BJ (cell line): ENCODE measurements around the gene STIM1. TPM values are rescaled to one million over a fixed set of nuclear protein-coding genes. Genes with fewer than 3 reads are reported as not detected.

Experiments used
- CTCF ChIA-PET: fragments of 350-600 bp; formaldehyde crosslinking; extraction: SDS; loops from one replicate; lab custom pipeline; 2021; ENCODE audit warnings: antibody characterized with exemption, inconsistent platforms; lab: Yijun Ruan, JAX
- POLR2A ChIA-PET: fragments of 300-600 bp; sonication (Branson Sonifier 250); formaldehyde crosslinking; extraction: SDS; loops from one replicate; lab custom pipeline; 2021; ENCODE audit warnings: antibody characterized with exemption; lab: Charles Lee
- DNase-seq: peaks from one replicate; pipeline ENCODE4 v3.0.0-alpha.2; 2011; ENCODE audit warnings: low read depth
- H3K27me3 ChIP-seq: 2 replicates; pipeline ENCODE4 v1.6.0; 2011; ENCODE audit warnings: low read length; ENCODE audit not compliant: control insufficient read depth, insufficient read depth
- H3K36me3 ChIP-seq: 2 replicates; pipeline ENCODE4 v1.5.1; 2011; ENCODE audit warnings: low read length; ENCODE audit not compliant: control insufficient read depth, insufficient read depth
- H3K4me3 ChIP-seq: 2 replicates; pipeline ENCODE4 v1.5.1; 2011; ENCODE audit warnings: low read depth, mild to moderate bottlenecking, control low read depth, low read length
- CTCF ChIP-seq: IDR thresholded peaks from 2 replicates; pipeline ENCODE4 v1.5.1; 2011; ENCODE audit warnings: low read depth, mild to moderate bottlenecking, control low read depth, inconsistent platforms, low read length, moderate library complexity; ENCODE audit not compliant: insufficient read depth
- polyA plus RNA-seq: library from polyadenylated mRNA; depleted of rRNA; stranded (reverse); fragments of >200 nt; gene quantifications from 2 replicates; pipeline ENCODE4 v1.2.3, GENCODE V29; 2011

The STIM1 gene
- polyA plus RNA-seq, 1 experiment, result 54.6 TPM

- H3K27me3 ChIP-seq, result no peaks in the 10 kb centered on the region
- no peak overlapping the region for H3K4me3 ChIP-seq
- no peak for DNase-seq
- POLR2A ChIA-PET, result no interaction called here
- no peak for TF ChIP-seq CTCF
- CTCF ChIA-PET, result no interaction called here
- H3K36me3 ChIP-seq, result peaks cover 17% of the 10 kb centered on the region
Measured at GRCh38 chr11:3830088-3830487, 25.4 kb upstream of the STIM1 start.

- Histone ChIP-seq H3K36me3 (peaks cover 15% of the 10 kb centered on the region), H3K4me3 (no peak overlapping the region), H3K27me3 (no peaks in the 10 kb centered on the region)
- no peak for TF ChIP-seq CTCF
- ChIA-PET POLR2A (no interaction called here), CTCF (interaction anchor here (0.7 to 1.1 kb wide), 3 partner anchors 14 to 111 kb away, joined by 3 to 5 read pairs (median 3); no protein-coding TSS in a partner anchor)
- no peak for DNase-seq
Measured at GRCh38 chr11:3830730-3831129, 24.7 kb upstream of the STIM1 start.

- CTCF ChIA-PET, result interaction anchor here (1.0 to 1.2 kb wide), 3 partner anchors 14 to 24 kb away, joined by 3 to 5 read pairs (median 4); no protein-coding TSS in a partner anchor
- no peak for TF ChIP-seq CTCF
- no peak overlapping the region for H3K4me3 ChIP-seq
- H3K36me3 ChIP-seq, result peaks cover 17% of the 10 kb centered on the region
- POLR2A ChIA-PET, result no interaction called here
- no peak for DNase-seq
- no peaks in the 10 kb centered on the region for H3K27me3 ChIP-seq
Measured at GRCh38 chr11:3831378-3832239, 23.9 kb upstream of the STIM1 start.

GRCh38 chr11:3832816-3833215 is 22.6 kb upstream of the STIM1 start:
- TF ChIP-seq CTCF, result no peak
- POLR2A ChIA-PET, result no interaction called here
- no peaks in the 10 kb centered on the region for H3K27me3 ChIP-seq
- no peak for DNase-seq
- peaks cover 7% of the 10 kb centered on the region for H3K36me3 ChIP-seq
- H3K4me3 ChIP-seq, result no peak overlapping the region
- CTCF ChIA-PET, result interaction anchor here (0.6 to 1.8 kb wide), 4 partner anchors 24 to 1620 kb away, joined by 3 to 8 read pairs (median 4); partner anchors contain the start of gene PGAP2

GRCh38 chr11:3833449-3833848 is 22.0 kb upstream of the STIM1 start:
- no peaks in the 10 kb centered on the region for H3K27me3 ChIP-seq
- CTCF ChIA-PET, result interaction anchor here (0.6 to 1.8 kb wide), 3 partner anchors 25 to 1621 kb away, joined by 3 to 8 read pairs (median 4); partner anchors contain the start of gene PGAP2
- TF ChIP-seq CTCF, result no peak
- no peak for DNase-seq
- H3K36me3 ChIP-seq, result peaks cover 6% of the 10 kb centered on the region
- POLR2A ChIA-PET, result no interaction called here
- no peak overlapping the region for H3K4me3 ChIP-seq
